DND-41 (cell line): ENCODE results near the gene NAA16.

Experiments
- ATAC-seq: fragments of 200-7000 bp; cut with Tn5 transposase; 3 replicates; pipeline ENCODE4 v1.9.1; 2021; ENCODE audit warnings: low read depth; ENCODE audit not compliant: insufficient read depth
- DNase-seq: peaks from one replicate; pipeline ENCODE4 v3.0.0-alpha.2; 2020
- H2AFZ ChIP-seq: 2 replicates; pipeline ENCODE4 v1.6.0; 2012; ENCODE audit warnings: low read depth, low read length
- H3K27ac ChIP-seq: 2 replicates; pipeline ENCODE4 v1.5.1; 2012; ENCODE audit warnings: low read length, inconsistent platforms
- H3K27me3 ChIP-seq: fragments of 200-600 bp; sonication (generic); 2 replicates; pipeline ENCODE4 v1.6.0; 2012; ENCODE audit warnings: low read length, mild to moderate bottlenecking, inconsistent platforms; ENCODE audit not compliant: insufficient read depth, poor library complexity
- H3K36me3 ChIP-seq: 2 replicates; pipeline ENCODE4 v1.5.1; 2012; ENCODE audit warnings: low read length, inconsistent platforms; ENCODE audit not compliant: insufficient read depth
- H3K4me1 ChIP-seq: 2 replicates; pipeline ENCODE4 v1.5.1; 2012; ENCODE audit warnings: mild to moderate bottlenecking, low read length; ENCODE audit not compliant: insufficient read depth
- H3K4me2 ChIP-seq: 2 replicates; pipeline ENCODE4 v1.6.0; 2012; ENCODE audit warnings: mild to moderate bottlenecking, moderate library complexity, low read length, inconsistent platforms; ENCODE audit not compliant: insufficient read depth
- H3K4me3 ChIP-seq, 2 experiments: fragments of 200-600 bp in 1 of 2; shearing (Covaris generic) in 1 of 2; 2 replicates each; pipeline ENCODE4 v1.5.1; 2012 to 2016; ENCODE audit warnings: inconsistent platforms in 2 of 2, low read length in 2 of 2, mild to moderate bottlenecking in 2 of 2, low read depth in 1 of 2, moderate library complexity in 1 of 2
- H3K79me2 ChIP-seq: 2 replicates; pipeline ENCODE4 v1.6.0; 2012; ENCODE audit warnings: low read length, inconsistent platforms; ENCODE audit not compliant: insufficient read depth
- H3K9ac ChIP-seq: 2 replicates; pipeline ENCODE4 v1.6.0; 2012; ENCODE audit warnings: low read depth, mild to moderate bottlenecking, inconsistent platforms, low read length, moderate library complexity
- H3K9me3 ChIP-seq: 2 replicates; pipeline ENCODE4 v1.5.1; 2012; ENCODE audit warnings: low read length, moderate library complexity, mild to moderate bottlenecking, inconsistent platforms; ENCODE audit not compliant: insufficient read depth, severe bottlenecking
- H4K20me1 ChIP-seq: 2 replicates; pipeline ENCODE4 v1.6.0; 2012; ENCODE audit warnings: low read length; ENCODE audit not compliant: insufficient read depth
- EZH2 ChIP-seq: IDR thresholded peaks from 3 replicates; pipeline ENCODE4 v1.6.1; 2012; ENCODE audit warnings: borderline replicate concordance, low read depth, mild to moderate bottlenecking, moderate library complexity, low read length, inconsistent platforms; ENCODE audit not compliant: severe bottlenecking
- TF ChIP-seq, protein P1 (sequence below): IDR thresholded peaks from 2 replicates; pipeline ENCODE4 v1.5.1; 2012; ENCODE audit warnings: borderline replicate concordance, low read length, moderate library complexity, mild to moderate bottlenecking; ENCODE audit not compliant: poor library complexity, severe bottlenecking; ENCODE audit errors: extremely low read depth

Gene NAA16

DNA sequence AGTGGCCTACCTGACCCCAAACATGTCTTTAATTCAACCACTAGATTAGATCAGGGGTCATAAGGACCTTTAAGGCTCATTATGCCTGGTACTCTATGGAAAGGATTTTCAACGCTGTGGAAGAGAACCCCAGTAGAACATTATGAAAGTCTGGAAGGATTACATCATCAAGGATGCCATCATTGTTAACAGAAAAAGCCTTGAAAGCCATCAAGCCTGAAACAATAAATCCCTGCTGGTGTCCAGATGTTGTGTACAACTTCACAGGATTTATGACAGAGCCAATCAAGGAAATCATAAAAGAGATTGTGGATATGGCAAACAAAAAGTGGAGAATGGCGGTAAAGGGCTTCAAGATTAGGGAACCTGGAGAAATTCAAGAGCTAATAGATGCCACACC lies 59.7 kb downstream of the NAA16 start:
- Histone ChIP-seq H4K20me1 (peaks cover 2% of the 10 kb centered on the region; the same call in 1 of the 2 replicates), H3K27me3 (no peaks in the 10 kb centered on the region), H3K36me3 (peaks cover 90% of the 10 kb centered on the region), H3K4me2 (no peak overlapping the region), H3K4me3 (no peak overlapping the region), H3K79me2 (no peaks in the 10 kb centered on the region), H3K9ac (no peak overlapping the region), H3K4me1 (no peaks in the 10 kb centered on the region), H2AFZ (no peak overlapping the region), H3K27ac (no peak overlapping the region), H3K9me3 (no peaks in the 10 kb centered on the region)
- TF ChIP-seq, protein P1, sequence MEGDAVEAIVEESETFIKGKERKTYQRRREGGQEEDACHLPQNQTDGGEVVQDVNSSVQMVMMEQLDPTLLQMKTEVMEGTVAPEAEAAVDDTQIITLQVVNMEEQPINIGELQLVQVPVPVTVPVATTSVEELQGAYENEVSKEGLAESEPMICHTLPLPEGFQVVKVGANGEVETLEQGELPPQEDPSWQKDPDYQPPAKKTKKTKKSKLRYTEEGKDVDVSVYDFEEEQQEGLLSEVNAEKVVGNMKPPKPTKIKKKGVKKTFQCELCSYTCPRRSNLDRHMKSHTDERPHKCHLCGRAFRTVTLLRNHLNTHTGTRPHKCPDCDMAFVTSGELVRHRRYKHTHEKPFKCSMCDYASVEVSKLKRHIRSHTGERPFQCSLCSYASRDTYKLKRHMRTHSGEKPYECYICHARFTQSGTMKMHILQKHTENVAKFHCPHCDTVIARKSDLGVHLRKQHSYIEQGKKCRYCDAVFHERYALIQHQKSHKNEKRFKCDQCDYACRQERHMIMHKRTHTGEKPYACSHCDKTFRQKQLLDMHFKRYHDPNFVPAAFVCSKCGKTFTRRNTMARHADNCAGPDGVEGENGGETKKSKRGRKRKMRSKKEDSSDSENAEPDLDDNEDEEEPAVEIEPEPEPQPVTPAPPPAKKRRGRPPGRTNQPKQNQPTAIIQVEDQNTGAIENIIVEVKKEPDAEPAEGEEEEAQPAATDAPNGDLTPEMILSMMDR, result no peak
- TF ChIP-seq EZH2, result no peak
- ATAC-seq (no peak), DNase-seq (no peak)

DNA sequence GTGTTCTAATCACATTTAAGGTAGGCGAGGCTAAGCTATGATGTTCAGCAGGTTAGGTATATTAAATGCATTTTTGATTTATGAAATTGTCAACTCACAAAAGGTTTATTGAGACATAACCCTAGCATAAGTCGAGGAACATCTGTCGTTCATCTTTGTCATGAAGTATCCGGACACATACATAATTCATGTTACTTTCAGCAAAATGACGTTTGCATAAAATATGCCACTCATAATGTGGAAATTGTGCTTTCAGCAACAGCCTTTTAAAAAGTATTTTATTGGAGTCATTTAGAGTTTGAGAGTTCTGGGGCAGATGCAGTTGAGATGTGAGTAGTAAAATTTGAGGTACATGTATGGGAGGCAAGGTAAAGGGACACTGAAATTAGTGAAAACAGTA lies 66.4 kb downstream of the NAA16 start:
- ATAC-seq, result no peak

DNA sequence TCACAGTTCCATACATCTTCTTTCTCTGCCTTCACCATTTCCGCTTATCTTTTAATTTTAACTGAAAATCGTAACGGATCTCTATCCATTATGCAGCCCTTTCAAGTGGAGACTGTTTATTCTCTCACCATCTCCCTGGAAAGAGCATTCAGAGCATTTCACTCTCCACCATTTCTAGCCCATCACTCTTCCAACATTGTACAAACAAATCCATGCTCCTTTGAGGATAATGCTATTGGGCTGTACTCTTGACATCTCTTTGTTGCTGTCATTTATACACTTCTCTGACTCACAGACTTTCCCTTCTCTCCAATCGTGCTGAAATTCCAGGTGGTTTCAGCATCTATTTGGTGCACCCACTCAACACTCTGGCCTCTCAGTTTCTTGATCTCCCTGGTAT lies 71.4 kb downstream of the NAA16 start:
- no peaks in the 10 kb centered on the region for H4K20me1 ChIP-seq
- no peak overlapping the region for H2AFZ ChIP-seq
- DNase-seq (no peak), ATAC-seq (no peak)
- H3K79me2 ChIP-seq, result no peaks in the 10 kb centered on the region
- H3K9ac ChIP-seq, result no peak overlapping the region
- H3K9me3 ChIP-seq, result no peaks in the 10 kb centered on the region
- no peak overlapping the region for H3K4me3 ChIP-seq
- no peak overlapping the region for H3K4me2 ChIP-seq
- no peak overlapping the region for H3K27ac ChIP-seq
- H3K27me3 ChIP-seq, result no peaks in the 10 kb centered on the region
- no peak for TF ChIP-seq EZH2
- TF ChIP-seq, protein P1, result no peak
- no peaks in the 10 kb centered on the region for H3K36me3 ChIP-seq
- no peaks in the 10 kb centered on the region for H3K4me1 ChIP-seq

More for the DNA sequence above, 66.4 kb downstream of the NAA16 start:
- Histone ChIP-seq H3K9ac (no peak overlapping the region), H3K27me3 (no peaks in the 10 kb centered on the region), H3K79me2 (no peaks in the 10 kb centered on the region), H3K36me3 (peaks cover 38% of the 10 kb centered on the region), H2AFZ (no peak overlapping the region), H3K4me1 (no peaks in the 10 kb centered on the region), H3K9me3 (no peaks in the 10 kb centered on the region), H4K20me1 (no peaks in the 10 kb centered on the region), H3K4me3 (no peak overlapping the region), H3K4me2 (no peak overlapping the region), H3K27ac (no peak overlapping the region)
- TF ChIP-seq, protein P1, result no peak
- no peak for TF ChIP-seq EZH2
- DNase-seq, result no peak

DNA sequence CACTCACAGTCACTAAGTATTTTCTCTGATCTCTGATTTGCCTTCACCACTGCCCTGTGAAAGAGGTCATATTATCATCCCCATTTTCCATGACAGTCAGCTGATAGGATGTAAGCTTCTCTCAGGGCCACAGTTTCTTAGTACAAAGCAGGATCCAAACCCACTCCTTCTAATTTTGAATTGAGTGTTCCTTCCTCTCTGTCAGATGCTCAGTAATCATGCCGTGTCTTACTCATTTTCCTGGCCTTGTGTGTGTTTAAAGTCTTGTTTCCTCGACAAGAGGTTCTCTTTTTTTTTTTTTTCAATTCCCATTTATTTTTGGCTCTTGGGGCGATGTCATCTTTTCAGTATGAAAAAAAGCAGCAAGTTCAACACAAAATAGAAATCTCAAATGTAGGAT lies 72.3 kb downstream of the NAA16 start:
- TF ChIP-seq EZH2, result no peak
- TF ChIP-seq, protein P1, result no peak
- no peak for ATAC-seq
- no peak for DNase-seq

More for the DNA sequence above, 72.3 kb downstream of the NAA16 start:
- Histone ChIP-seq H3K27ac (no peak overlapping the region), H2AFZ (no peak overlapping the region), H3K36me3 (no peaks in the 10 kb centered on the region), H3K9ac (no peak overlapping the region), H3K9me3 (no peaks in the 10 kb centered on the region), H3K4me1 (no peaks in the 10 kb centered on the region), H4K20me1 (no peaks in the 10 kb centered on the region), H3K4me3 (no peak overlapping the region), H3K79me2 (no peaks in the 10 kb centered on the region), H3K27me3 (no peaks in the 10 kb centered on the region), H3K4me2 (no peak overlapping the region)
